K562 (cell line): Measurements from ENCODE around the gene FRMD3. TPM values are rescaled to one million over a fixed set of nuclear protein-coding genes. Genes with fewer than 3 reads are reported as not detected.

Experiments
- ATAC-seq: fragments of 200-7000 bp; cut with Tn5 transposase; 3 replicates; pipeline ENCODE4 v1.9.1; 2020; ENCODE audit warnings: moderate library complexity
- BruUV-seq: library from RNA; stranded (reverse); fragments of 400-500 nt; replicated peaks from 2 replicates; lab custom pipeline; 2021; lab: Mats Ljungman, UMichigan
- CTCF ChIA-PET: fragments of 300-600 bp; formaldehyde crosslinking; extraction: SDS; loops from one replicate; lab custom pipeline; 2021; ENCODE audit warnings: low intra/inter-chr PET ratio; lab: Yijun Ruan, JAX
- POLR2A ChIA-PET: fragments of 300-600, 350-650 bp; sonication (Branson Sonifier 250); formaldehyde crosslinking; extraction: SDS; loops from one replicate; lab custom pipeline; 2021; ENCODE audit warnings: antibody characterized with exemption, inconsistent platforms; lab: Yijun Ruan, JAX
- DNase-seq, 4 experiments: peaks; one replicate each; pipeline versions ENCODE4 v3.0.0 to v3.0.0-alpha.2; 2011 to 2018; ENCODE audit warnings: low spot score in 3 of 4, mixed read lengths in 3 of 4; ENCODE audit errors: extremely low read depth in 1 of 4
- FAIRE-seq: peaks from 2 replicates; lab custom pipeline; 2011; peaks lifted over from hg19 to GRCh38; lab: Jason Lieb, UNC
- H2AFZ ChIP-seq: 2 replicates; pipeline ENCODE4 v1.6.0; 2011; ENCODE audit warnings: low read depth, low read length, control low read depth, inconsistent platforms
- H3K27ac ChIP-seq: fragments of 200-600 bp; 3 replicates; pipeline ENCODE4 v1.8.0; 2011; ENCODE audit warnings: low read depth, mild to moderate bottlenecking, control low read depth, inconsistent platforms, low read length, moderate library complexity, mixed read lengths; ENCODE audit errors: extremely low read depth
- H3K27me3 ChIP-seq, 2 experiments: fragments of 300-600 bp in 1 of 2; 2 replicates in 1 of 2; 3 replicates in 1 of 2; pipeline versions ENCODE4 v1.6.0 to v1.8.0; 2011; ENCODE audit warnings: inconsistent platforms in 2 of 2, low read length in 2 of 2, mild to moderate bottlenecking in 1 of 2, mixed read lengths in 1 of 2, moderate library complexity in 1 of 2; ENCODE audit not compliant: control insufficient read depth in 2 of 2, insufficient read depth in 2 of 2
- H3K36me3 ChIP-seq: fragments of 300-600 bp; 3 replicates; pipeline ENCODE4 v1.8.0; 2011; ENCODE audit warnings: mild to moderate bottlenecking, low read length, inconsistent platforms; ENCODE audit not compliant: control insufficient read depth, insufficient read depth
- H3K4me1 ChIP-seq, 2 experiments: fragments of 200-600 bp in 1 of 2; replicated peaks in 1 of 2; 2 replicates in 1 of 2; 3 replicates in 1 of 2; pipeline versions ENCODE4 v1.5.1 to v1.8.0; 2011; ENCODE audit warnings: inconsistent platforms in 2 of 2, low read length in 2 of 2, mild to moderate bottlenecking in 1 of 2, mixed read lengths in 1 of 2, moderate library complexity in 1 of 2; ENCODE audit not compliant: control insufficient read depth in 2 of 2, insufficient read depth in 2 of 2
- H3K4me2 ChIP-seq: 2 replicates; pipeline ENCODE4 v1.6.1; 2011; ENCODE audit warnings: low read length, control low read depth, inconsistent platforms, mixed read lengths; ENCODE audit not compliant: insufficient read depth
- H3K4me3 ChIP-seq: fragments of 200-600 bp; sonication (generic), shearing (Covaris generic); 2 replicates; pipeline ENCODE4 v1.5.1; 2016; ENCODE audit warnings: control low read depth, inconsistent platforms
- H3K79me2 ChIP-seq: fragments of 200-600 bp; 3 replicates; pipeline ENCODE4 v1.8.0; 2011; ENCODE audit warnings: low read length, inconsistent platforms; ENCODE audit not compliant: control insufficient read depth, insufficient read depth
- H3K9ac ChIP-seq, 2 experiments: 2 replicates each; pipeline versions ENCODE4 v1.6.0 to v1.6.1; 2011; ENCODE audit warnings: low read depth in 2 of 2, low read length in 2 of 2, control low read depth in 1 of 2, inconsistent platforms in 1 of 2, mild to moderate bottlenecking in 1 of 2, mixed read lengths in 1 of 2; ENCODE audit not compliant: insufficient read depth in 1 of 2
- H3K9me1 ChIP-seq: one replicate; pipeline ENCODE4 v1.6.0; 2011; ENCODE audit warnings: inconsistent platforms, mild to moderate bottlenecking, low read length, moderate library complexity; ENCODE audit not compliant: control insufficient read depth, insufficient read depth
- H3K9me3 ChIP-seq: replicated peaks from 2 replicates; pipeline ENCODE4 v1.5.1; 2011; ENCODE audit warnings: low read depth, low read length, inconsistent platforms; ENCODE audit not compliant: control insufficient read depth, insufficient read depth
- H4K20me1 ChIP-seq: replicated peaks from 2 replicates; pipeline ENCODE4 v1.6.1; 2011; ENCODE audit warnings: low read length, inconsistent platforms, mixed read lengths; ENCODE audit not compliant: control insufficient read depth, insufficient read depth
- ATF7 ChIP-seq: fragments of 450-650 bp; IDR thresholded peaks from 2 replicates; pipeline ENCODE4 v1.7.1; 2014; ENCODE audit warnings: mild to moderate bottlenecking, moderate library complexity
- MCM2 ChIP-seq: fragments of 450-650 bp; IDR thresholded peaks from 2 replicates; pipeline ENCODE4 v1.6.1; 2017; ENCODE audit warnings: low read depth, mild to moderate bottlenecking
- MEIS2 ChIP-seq: fragments of 450-650 bp; IDR thresholded peaks from 2 replicates; pipeline ENCODE4 v1.6.1; 2014; ENCODE audit warnings: mild to moderate bottlenecking; ENCODE audit not compliant: partially characterized antibody
- NR2C1 ChIP-seq, 2 experiments: fragments of 450-650 bp; IDR thresholded peaks; 2 replicates each; pipeline ENCODE4 v1.6.1; 2017; ENCODE audit warnings: mild to moderate bottlenecking in 2 of 2, antibody characterized with exemption in 1 of 2, inconsistent platforms in 1 of 2, missing compliant biosample characterization in 1 of 2, missing genetic modification characterization in 1 of 2
- NR4A1 ChIP-seq, 2 experiments: fragments of 250-450 bp in 1 of 2; fragments of 450-650 bp in 1 of 2; sonication (Bioruptor Pico) in 1 of 2; IDR thresholded peaks; 2 replicates each; pipeline versions ENCODE4 v1.4.0 to v1.6.1; 2016 to 2020; ENCODE audit warnings: mild to moderate bottlenecking in 2 of 2, missing compliant biosample characterization in 1 of 2, missing genetic modification characterization in 1 of 2, moderate library complexity in 1 of 2
- SAP30 ChIP-seq: fragments of 200-600 bp; sonication (generic); IDR thresholded peaks from 2 replicates; pipeline ENCODE4 v1.6.1; 2012; ENCODE audit warnings: borderline replicate concordance, low read depth, mild to moderate bottlenecking, moderate library complexity, low read length, control low read depth, inconsistent platforms; ENCODE audit not compliant: insufficient read depth, poor library complexity, severe bottlenecking
- STAT5A ChIP-seq: IDR thresholded peaks from 2 replicates; pipeline ENCODE4 v1.6.1; 2012; ENCODE audit warnings: low read length, inconsistent platforms, borderline replicate concordance
- TSC22D4 ChIP-seq: fragments of 450-650 bp; IDR thresholded peaks from 2 replicates; pipeline ENCODE4 v1.6.1; 2016; ENCODE audit warnings: missing genetic modification characterization, missing biosample characterization, control low read depth
- ZFPM2 ChIP-seq: fragments of 250-450 bp; sonication (Bioruptor Pico); IDR thresholded peaks from 2 replicates; pipeline ENCODE4 v1.5.1; 2022; ENCODE audit warnings: mild to moderate bottlenecking
- ZNF507 ChIP-seq: conservative IDR thresholded peaks from 2 replicates; pipeline ENCODE4 v1.6.1; 2017; ENCODE audit warnings: missing genetic modification characterization, missing compliant biosample characterization
- ZNF778 ChIP-seq: fragments of 450-650 bp; formaldehyde crosslinking; IDR thresholded peaks from 2 replicates; pipeline ENCODE4 v1.4.0; 2020; ENCODE audit warnings: mild to moderate bottlenecking, moderate library complexity
- ZNF79 ChIP-seq: fragments of 250-450 bp; sonication (Bioruptor Pico); IDR thresholded peaks from 2 replicates; pipeline ENCODE4 v1.4.0; 2020; ENCODE audit warnings: low read depth, mild to moderate bottlenecking, moderate library complexity
- WGBS: fragments of 100-300 bp; shearing (Covaris generic); methylation state at CpG from one replicate; pipeline ENCODE4 v1.1.6; 2016; ENCODE audit warnings: low coverage, mixed read lengths; ENCODE audit not compliant: insufficient coverage; ENCODE audit errors: missing lambda C conversion rate; 5-methylcytosine and 5-hydroxymethylcytosine counted together
- in situ Hi-C: fragments of 300-500 bp; cut with MboI; formaldehyde crosslinking; loops from 4 replicates; pipeline ENCODE4 v1.15.0; 2018; ENCODE audit warnings: inconsistent platforms, mixed read lengths
- intact Hi-C: fragments of 100-400 bp; cut with micrococcal nuclease; formaldehyde crosslinking; loops from 2 replicates; pipeline ENCODE4 v1.14.2; 2022
- polyA plus RNA-seq, 8 experiments: library from polyadenylated mRNA; depleted of rRNA in 4 of 8; stranded (reverse) in 5 of 8; unstranded in 3 of 8; fragments of >200 nt; fragmentation: Nextera tagmentation in 2 of 8; fragmentation: Illumina TruSeq in 1 of 8; extraction: Ambion mirVana in 2 of 8; extraction: Trizol in 1 of 8; gene quantifications; 2 replicates each; pipeline versions ENCODE4 v1.2.1 to v1.2.3, GENCODE V29; 2011 to 2014; ENCODE audit warnings: inconsistent platforms in 1 of 8, missing spikeins in 1 of 8
- total RNA-seq, 7 experiments: library from RNA; depleted of rRNA in 6 of 7; stranded (reverse); fragments of >200 nt in 6 of 7; fragmentation: Illumina TruSeq in 2 of 7; extraction: Trizol in 2 of 7; gene quantifications; 2 replicates each; pipeline versions ENCODE4 v1.2.1 to v1.2.3, GENCODE V29; 2011 to 2021; ENCODE audit warnings: low replicate concordance in 1 of 7
- TF ChIP-seq, protein P1 (sequence below): conservative IDR thresholded peaks from 2 replicates; pipeline ENCODE4 v1.6.1; 2011; ENCODE audit warnings: low read depth, mild to moderate bottlenecking, low read length; ENCODE audit not compliant: control insufficient read depth
- TF ChIP-seq, protein P2 (sequence below), 3 experiments: fragments of 200-800 bp in 1 of 3; sonication (Bioruptor generic) in 1 of 3; sonication (generic) in 1 of 3; formaldehyde crosslinking in 1 of 3; IDR thresholded peaks; 2 replicates each; pipeline versions ENCODE4 v1.6.1 to v1.8.0; 2016 to 2022; ENCODE audit warnings: mild to moderate bottlenecking in 2 of 3, missing compliant biosample characterization in 2 of 3, missing genetic modification characterization in 2 of 3, missing genetic modification reagents in 1 of 3

FRMD3 gene
- total and polyA plus RNA-seq, 9 of the 15 experiments (the other 6 are each of a cell fraction or from before 2014, with no cell fraction given): 0.09 to 0.51 (median 0.21) TPM

DNA sequence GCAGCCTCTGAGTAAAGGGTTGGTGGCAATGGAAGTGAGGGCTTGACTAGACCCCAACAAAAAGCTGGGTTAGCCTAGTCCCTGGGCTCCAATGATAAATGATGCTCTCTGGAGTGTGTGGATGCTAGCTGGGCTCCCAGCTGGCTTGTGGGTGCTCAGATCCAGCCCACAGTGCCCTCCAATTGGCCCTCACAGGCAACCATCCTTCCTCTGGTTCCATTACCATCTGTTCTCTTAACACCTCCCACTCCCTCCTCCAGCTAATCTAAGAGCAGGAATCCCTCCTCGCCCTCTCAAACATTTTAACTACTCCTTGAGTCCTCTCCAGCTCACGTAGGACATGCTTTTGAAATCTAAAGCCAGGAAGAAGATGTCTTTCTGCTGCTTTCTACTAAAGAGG lies 25.2 kb upstream of the FRMD3 start (continued):
- TF ChIP-seq, protein P1, sequence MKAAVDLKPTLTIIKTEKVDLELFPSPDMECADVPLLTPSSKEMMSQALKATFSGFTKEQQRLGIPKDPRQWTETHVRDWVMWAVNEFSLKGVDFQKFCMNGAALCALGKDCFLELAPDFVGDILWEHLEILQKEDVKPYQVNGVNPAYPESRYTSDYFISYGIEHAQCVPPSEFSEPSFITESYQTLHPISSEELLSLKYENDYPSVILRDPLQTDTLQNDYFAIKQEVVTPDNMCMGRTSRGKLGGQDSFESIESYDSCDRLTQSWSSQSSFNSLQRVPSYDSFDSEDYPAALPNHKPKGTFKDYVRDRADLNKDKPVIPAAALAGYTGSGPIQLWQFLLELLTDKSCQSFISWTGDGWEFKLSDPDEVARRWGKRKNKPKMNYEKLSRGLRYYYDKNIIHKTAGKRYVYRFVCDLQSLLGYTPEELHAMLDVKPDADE: no peak
- TF ChIP-seq MEIS2: no peak
- no peak for TF ChIP-seq MCM2
- no peak for TF ChIP-seq NR2C1 (IDR thresholded peaks at IDR 0.05)
- TF ChIP-seq NR2C1 (tag; IDR thresholded peaks at IDR 0.05): no peak
- no peak for TF ChIP-seq ATF7
- no peak for TF ChIP-seq NR4A1 (CRISPR knock-in tag; IDR thresholded peaks at IDR 0.05)
- TF ChIP-seq NR4A1 (tag; IDR thresholded peaks at IDR 0.05): no peak
- no peak for TF ChIP-seq ZNF507 (tag)
- TF ChIP-seq, all 486 proteins: peak for 0

DNA sequence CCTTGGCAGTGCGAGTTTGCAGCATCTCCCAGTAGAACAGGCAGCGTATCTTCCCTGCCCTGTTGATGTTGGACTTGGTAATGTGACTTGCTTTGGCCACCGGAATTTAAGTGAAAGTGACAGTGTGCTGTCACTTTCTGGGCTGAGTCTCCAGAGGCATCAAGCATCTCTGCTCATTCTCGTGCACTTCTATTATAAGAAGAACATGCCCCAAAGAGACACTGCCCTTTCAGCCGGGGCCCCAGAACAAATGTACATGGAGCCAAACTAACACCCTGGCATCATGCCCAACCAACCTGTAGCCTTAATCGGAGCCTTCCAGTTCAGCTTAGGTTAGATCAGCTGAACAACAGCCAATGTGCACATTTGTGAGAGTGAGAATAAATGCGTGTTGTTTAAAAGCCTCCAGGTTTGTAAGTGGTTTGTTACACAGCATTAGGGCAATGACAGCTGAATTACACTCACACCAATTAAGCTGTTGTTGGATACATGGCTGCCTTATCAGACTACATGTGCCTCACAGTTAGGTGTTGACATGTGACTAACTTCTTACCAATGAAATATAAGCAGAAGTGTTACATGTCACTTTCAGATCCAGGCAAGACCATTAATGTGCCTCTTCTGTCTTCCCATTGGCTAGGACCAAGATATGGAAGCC lies 22.1 kb upstream of the FRMD3 start:
- in situ Hi-C loops (no loop called here), intact Hi-C loops (no loop called here)
- Histone ChIP-seq H3K79me2 (no peaks in the 10 kb centered on the region), H3K9me3 (no peaks in the 10 kb centered on the region), H4K20me1 (no peaks in the 10 kb centered on the region), H3K27ac (no peak overlapping the region), H3K4me3 (no peak overlapping the region), H2AFZ (no peak overlapping the region), H3K27me3 (no peaks in the 10 kb centered on the region), H3K4me1 (no peaks in the 10 kb centered on the region), H3K9ac (no peak overlapping the region), H3K4me2 (no peak overlapping the region), H3K9me1 (no peaks in the 10 kb centered on the region), H3K36me3 (no peaks in the 10 kb centered on the region)
- WGBS: 19% methylated on average over 7 of the region's 7 CpGs
- DNase-seq (no peak), ATAC-seq (no peak), FAIRE-seq (no peak)
- TF ChIP-seq ZNF778 (CRISPR knock-in tag) (no peak), STAT5A (no peak), SAP30 (no peak), ZNF79 (no peak), TSC22D4 (tag) (no peak), ZFPM2 (CRISPR knock-in tag) (no peak)
- TF ChIP-seq, protein P2, sequence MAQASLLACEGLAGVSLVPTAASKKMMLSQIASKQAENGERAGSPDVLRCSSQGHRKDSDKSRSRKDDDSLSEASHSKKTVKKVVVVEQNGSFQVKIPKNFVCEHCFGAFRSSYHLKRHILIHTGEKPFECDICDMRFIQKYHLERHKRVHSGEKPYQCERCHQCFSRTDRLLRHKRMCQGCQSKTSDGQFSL (CRISPR knock-in tag; IDR thresholded peaks at IDR 0.05): no peak
- TF ChIP-seq, protein P2 (tag; IDR thresholded peaks at IDR 0.05): no peak
- CTCF ChIA-PET: no interaction called here
- no TSS peak for BruUV-seq
- POLR2A ChIA-PET: interaction anchor here (0.6 kb wide), 1 partner anchor 68 kb away, joined by 3 read pairs; no protein-coding TSS in a partner anchor
